SIG-M5 (cell line): ENCODE data around the gene ZNF592.

Experiments used
- DNase-seq: peaks from one replicate; lab custom pipeline; 2025; lab: John Stamatoyannopoulos, UW

ZNF592 gene

DNA sequence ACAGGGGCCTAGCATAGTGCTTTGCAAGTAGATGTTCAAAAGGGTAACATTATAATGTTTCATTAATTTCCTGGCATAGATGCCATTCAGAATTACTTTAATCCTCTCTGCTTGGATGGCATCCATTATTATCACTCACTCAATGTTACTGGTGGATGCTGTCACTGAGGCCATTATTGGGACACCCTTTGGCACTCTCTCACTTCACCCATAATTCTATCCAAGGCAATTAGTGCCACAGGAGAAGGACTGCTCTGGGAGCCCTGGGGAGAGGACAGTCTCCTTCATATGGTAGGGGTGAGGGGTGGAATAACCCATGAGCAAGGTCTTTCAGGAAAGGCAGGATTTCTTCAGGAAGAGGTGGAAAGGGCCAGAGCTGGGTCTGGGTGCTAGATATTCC lies 107.4 kb downstream of the ZNF592 start:
- DNase-seq = no peak
